Measurements from ENCODE around the gene PITX2. TPM values are rescaled to one million over a fixed set of nuclear protein-coding genes. Genes with fewer than 3 reads are reported as not detected.

PITX2 gene
- total RNA-seq, 4 donors from 2014 or later = 0.49 TPM; not detected in 3

- TF ChIP-seq CTCF (IDR thresholded peaks at IDR 0.05; ENCODE audit: low read depth) = no peak
Observed at GRCh38 chr4:110663738-110664444, 41.0 kb upstream of the PITX2 start.

DNA sequence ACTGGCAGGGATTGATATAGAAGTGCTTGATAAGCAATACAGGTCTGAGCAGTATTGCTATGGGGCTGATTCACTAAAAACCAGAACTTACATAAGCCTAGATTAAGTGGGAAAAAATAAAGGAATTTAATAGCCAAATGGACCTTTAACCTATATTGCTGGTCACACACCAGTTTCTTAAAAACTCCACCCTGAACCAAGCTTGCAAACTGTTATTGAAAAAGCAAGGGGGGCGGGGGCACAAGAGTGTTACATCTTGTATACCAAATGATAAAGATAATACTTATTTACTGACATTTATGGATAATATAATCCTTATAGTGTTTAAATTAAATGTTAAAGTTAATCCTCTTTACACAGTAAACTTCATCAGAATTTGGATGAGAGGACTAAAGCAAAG is 40.3 kb upstream of the PITX2 start:
- TF ChIP-seq CTCF (IDR thresholded peaks at IDR 0.05; ENCODE audit: low read depth) = no peak

DNA sequence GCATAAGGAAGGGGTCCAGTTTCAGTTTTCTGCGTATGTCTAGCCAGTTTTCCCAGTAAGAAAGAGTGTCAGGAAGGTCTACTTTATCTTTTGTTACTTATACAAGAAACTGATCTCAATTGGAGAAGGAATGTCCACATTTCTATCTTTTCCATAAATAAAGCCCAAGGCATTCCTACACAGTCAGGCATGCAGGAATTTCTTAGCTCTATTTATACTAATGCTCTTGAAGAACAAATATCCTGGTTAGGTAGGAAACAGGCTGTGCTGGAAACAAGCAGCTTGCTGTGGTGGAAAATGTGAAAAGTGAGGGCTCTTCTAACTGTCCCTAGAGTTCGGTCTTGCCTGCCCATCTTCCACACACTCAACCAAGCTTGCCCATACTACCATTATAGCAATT is 37.9 kb upstream of the PITX2 start:
- no peak for TF ChIP-seq CTCF (IDR thresholded peaks at IDR 0.05; ENCODE audit: low read depth)

GRCh38 chr4:110654254-110654635 is 31.4 kb upstream of the PITX2 start:
- TF ChIP-seq CTCF (IDR thresholded peaks at IDR 0.05; ENCODE audit: low read depth) = no peak

DNA sequence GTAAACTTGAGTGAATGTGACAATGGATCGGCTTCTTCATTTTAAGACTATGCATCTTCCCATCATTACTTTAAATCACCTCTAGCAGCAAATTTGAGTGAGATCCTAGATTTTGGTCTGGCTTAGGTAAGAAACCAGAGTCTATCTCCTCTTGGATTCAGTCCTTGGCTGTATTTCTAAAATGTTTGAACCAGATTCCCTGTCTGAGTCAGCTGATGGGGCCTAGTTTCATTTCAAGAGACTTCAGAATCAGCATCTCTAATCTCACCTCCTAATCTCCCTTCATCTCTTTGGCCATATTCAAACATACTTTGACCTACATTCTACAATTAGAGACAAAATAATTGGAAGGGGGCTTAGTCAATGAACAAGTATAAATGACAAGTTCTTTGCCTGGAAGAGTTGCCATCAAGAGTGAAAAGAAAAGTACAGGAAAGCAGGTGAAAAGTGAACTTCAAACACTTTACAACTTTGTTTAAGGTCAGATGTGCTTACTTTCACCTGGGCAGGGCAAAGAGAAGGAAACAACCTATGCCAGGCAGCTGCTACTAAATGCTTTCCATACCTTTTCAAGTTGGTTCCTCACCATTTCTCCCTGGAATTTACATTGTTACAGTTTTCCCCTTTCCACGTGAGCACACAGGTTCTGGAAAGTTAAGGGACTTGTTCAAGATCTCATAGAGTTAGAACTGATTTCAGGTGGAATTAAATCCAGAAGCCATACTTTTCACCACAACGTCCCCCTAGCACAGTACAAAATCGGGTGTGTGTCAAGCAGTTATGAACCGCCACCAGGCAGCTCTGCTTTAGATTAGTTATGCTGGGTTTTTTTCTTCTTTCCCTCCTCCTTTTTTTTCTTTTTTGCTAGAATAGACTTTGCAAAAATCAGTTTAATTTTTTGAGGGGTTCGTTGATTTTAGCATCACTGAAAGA is 30.7 kb upstream of the PITX2 start:
- TF ChIP-seq CTCF (IDR thresholded peaks at IDR 0.05; ENCODE audit: low read depth) = no peak

GRCh38 chr4:110644008-110644407 is 21.1 kb upstream of the PITX2 start:
- TF ChIP-seq CTCF (IDR thresholded peaks at IDR 0.05; ENCODE audit: low read depth) = no peak

DNA sequence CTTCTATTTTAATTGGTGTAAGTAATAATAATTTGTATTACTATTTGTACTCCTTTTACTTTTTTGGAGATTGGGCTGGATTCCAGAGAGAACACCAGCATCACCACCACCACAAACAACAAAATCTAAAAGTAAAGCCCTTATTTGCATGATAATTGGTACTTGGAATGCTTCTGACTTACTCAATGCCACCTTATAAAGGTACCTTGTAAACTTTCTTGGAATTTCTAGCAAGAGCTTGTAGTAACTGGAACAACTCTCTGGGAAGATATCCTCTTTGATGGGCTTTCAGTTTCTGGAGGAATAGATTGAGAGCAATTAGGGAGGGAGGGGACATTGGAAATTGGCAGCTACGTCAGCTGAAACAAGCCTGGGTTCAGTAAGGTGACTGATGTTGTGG is 20.2 kb upstream of the PITX2 start:
- no peak for TF ChIP-seq CTCF (IDR thresholded peaks at IDR 0.05; ENCODE audit: low read depth)

Data from subcutaneous adipose tissue (tissue), 4 donors.